HEK293 (cell line): Measurements from ENCODE around the gene KHDRBS2.

ENCODE experiments used
- CTCF ChIA-PET: fragments of 350-600 bp; formaldehyde crosslinking; extraction: SDS; loops from one replicate; lab custom pipeline; 2021; ENCODE audit warnings: antibody characterized with exemption; lab: Yijun Ruan, JAX
- POLR2A ChIA-PET: fragments of 300-600 bp; formaldehyde crosslinking; extraction: SDS; loops from one replicate; lab custom pipeline; 2020; ENCODE audit warnings: antibody characterized with exemption, inconsistent platforms; lab: Yijun Ruan, JAX
- H3K27ac ChIP-seq: fragments of 200-500 bp; sonication (Bioruptor generic); 2 replicates; pipeline ENCODE4 v1.5.1; 2014; ENCODE audit warnings: low read depth, low read length, control low read depth, inconsistent platforms; ENCODE audit errors: extremely low read depth
- H3K36me3 ChIP-seq, 2 experiments: fragments of 200-500 bp in 1 of 2; sonication (Bioruptor generic) in 1 of 2; 1 replicate in 1 of 2; 2 replicates in 1 of 2; pipeline ENCODE4 v1.5.1; 2014 to 2017; ENCODE audit warnings: inconsistent platforms in 2 of 2, low read length in 2 of 2; ENCODE audit not compliant: control insufficient read depth in 2 of 2, insufficient read depth in 1 of 2
- H3K4me1 ChIP-seq: fragments of 200-500 bp; sonication (Bioruptor generic); 2 replicates; pipeline ENCODE4 v1.5.1; 2014; ENCODE audit warnings: mild to moderate bottlenecking, low read length, inconsistent platforms; ENCODE audit not compliant: control insufficient read depth, insufficient read depth
- H3K4me3 ChIP-seq: 2 replicates; pipeline ENCODE4 v1.5.1; 2011; ENCODE audit warnings: low read depth, mild to moderate bottlenecking, control low read depth, low read length, moderate library complexity
- H3K9me3 ChIP-seq: fragments of 200-500 bp; sonication (Bioruptor generic); 2 replicates; pipeline ENCODE4 v1.5.1; 2014; ENCODE audit warnings: low read depth, low read length, inconsistent platforms; ENCODE audit not compliant: control insufficient read depth, insufficient read depth
- GFI1B ChIP-seq: fragments of 450-650 bp; formaldehyde crosslinking; IDR thresholded peaks from 2 replicates; pipeline ENCODE4 v1.5.1; 2016; ENCODE audit warnings: missing biosample characterization, missing genetic modification characterization
- GLIS2 ChIP-seq: fragments of 450-650 bp; formaldehyde crosslinking; IDR thresholded peaks from 2 replicates; pipeline ENCODE4 v1.5.1; 2016; ENCODE audit warnings: missing biosample characterization, missing genetic modification characterization
- KLF7 ChIP-seq: fragments of 450-650 bp; formaldehyde crosslinking; IDR thresholded peaks from 2 replicates; pipeline ENCODE4 v1.5.1; 2016; ENCODE audit warnings: missing biosample characterization, missing genetic modification characterization, borderline replicate concordance
- WT1 ChIP-seq: fragments of 450-650 bp; formaldehyde crosslinking; IDR thresholded peaks from 2 replicates; pipeline ENCODE4 v1.5.1; 2016; ENCODE audit warnings: missing biosample characterization, missing genetic modification characterization
- YY1 ChIP-seq: fragments of 450-650 bp; formaldehyde crosslinking; IDR thresholded peaks from 2 replicates; pipeline ENCODE4 v1.5.1; 2018; ENCODE audit warnings: missing biosample characterization, missing genetic modification characterization
- ZNF211 ChIP-seq: fragments of 450-650 bp; formaldehyde crosslinking; IDR thresholded peaks from 2 replicates; pipeline ENCODE4 v1.5.1; 2016; ENCODE audit warnings: low read depth, missing biosample characterization, missing genetic modification characterization
- ZNF292 ChIP-seq: fragments of 450-650 bp; formaldehyde crosslinking; IDR thresholded peaks from 2 replicates; pipeline ENCODE4 v1.5.1; 2016; ENCODE audit warnings: low read depth, missing biosample characterization, missing genetic modification characterization, borderline replicate concordance
- ZNF350 ChIP-seq: fragments of 450-650 bp; formaldehyde crosslinking; IDR thresholded peaks from 2 replicates; pipeline ENCODE4 v1.5.0; 2017; ENCODE audit warnings: missing biosample characterization, mild to moderate bottlenecking, missing genetic modification characterization
- ZNF37A ChIP-seq: fragments of 450-650 bp; IDR thresholded peaks from 2 replicates; pipeline ENCODE4 v1.5.1; 2018; ENCODE audit warnings: missing biosample characterization, missing genetic modification characterization
- ZNF621 ChIP-seq: fragments of 450-650 bp; formaldehyde crosslinking; IDR thresholded peaks from 2 replicates; pipeline ENCODE4 v1.5.1; 2017; ENCODE audit warnings: missing biosample characterization, missing genetic modification characterization
- ZNF654 ChIP-seq: fragments of 450-650 bp; formaldehyde crosslinking; IDR thresholded peaks from 2 replicates; pipeline ENCODE4 v1.5.1; 2016; ENCODE audit warnings: low read depth, missing biosample characterization, missing genetic modification characterization
- TF ChIP-seq, protein P1 (sequence below): fragments of 450-650 bp; formaldehyde crosslinking; IDR thresholded peaks from 2 replicates; pipeline ENCODE4 v1.5.1; 2017; ENCODE audit warnings: missing biosample characterization, missing genetic modification characterization
- TF ChIP-seq, protein P2 (sequence below): fragments of 450-650 bp; formaldehyde crosslinking; IDR thresholded peaks from 2 replicates; pipeline ENCODE4 v1.5.1; 2016; ENCODE audit warnings: missing biosample characterization, missing genetic modification characterization
- TF ChIP-seq, protein P3 (sequence below): fragments of 450-650 bp; formaldehyde crosslinking; IDR thresholded peaks from 2 replicates; pipeline ENCODE4 v1.5.1; 2017; ENCODE audit warnings: missing biosample characterization, missing genetic modification characterization
- TF ChIP-seq, protein P4 (sequence below): fragments of 450-650 bp; formaldehyde crosslinking; IDR thresholded peaks from 2 replicates; pipeline ENCODE4 v1.5.0; 2017; ENCODE audit warnings: missing biosample characterization, missing genetic modification characterization, borderline replicate concordance
- TF ChIP-seq, protein P5 (sequence below): fragments of 450-650 bp; IDR thresholded peaks from 2 replicates; pipeline ENCODE4 v1.5.1; 2018; ENCODE audit warnings: missing biosample characterization, mild to moderate bottlenecking, missing genetic modification characterization

KHDRBS2 gene

DNA sequence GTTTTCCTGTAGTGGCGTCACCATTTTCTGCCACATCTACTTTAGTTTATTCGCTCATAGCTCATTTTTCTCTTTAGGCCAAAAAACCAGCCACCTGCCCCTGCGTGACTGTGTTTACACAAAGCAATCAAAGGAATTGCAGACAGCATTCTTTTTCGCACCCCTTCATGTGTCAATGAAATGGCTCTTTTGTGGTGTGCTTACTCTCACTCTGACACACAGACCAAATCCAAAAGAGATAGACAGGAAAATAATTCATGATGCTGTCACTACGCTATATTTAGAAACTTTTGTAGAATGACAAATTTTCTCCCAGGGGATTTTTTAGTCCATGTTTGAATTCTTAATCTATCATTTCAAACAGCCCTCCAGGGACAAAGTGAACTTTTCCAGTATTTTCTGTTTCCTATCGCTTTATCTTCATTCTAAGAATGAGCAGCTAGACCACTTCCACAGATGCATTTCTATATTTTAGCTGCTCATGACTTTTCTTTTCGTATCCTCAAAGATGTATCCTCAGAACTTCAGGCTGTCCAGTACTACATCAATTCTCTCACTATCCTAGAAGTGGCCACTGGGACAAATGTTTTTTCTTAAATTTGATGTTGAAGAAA, 37.9 kb upstream of the KHDRBS2 start:
- TF ChIP-seq, protein P1, sequence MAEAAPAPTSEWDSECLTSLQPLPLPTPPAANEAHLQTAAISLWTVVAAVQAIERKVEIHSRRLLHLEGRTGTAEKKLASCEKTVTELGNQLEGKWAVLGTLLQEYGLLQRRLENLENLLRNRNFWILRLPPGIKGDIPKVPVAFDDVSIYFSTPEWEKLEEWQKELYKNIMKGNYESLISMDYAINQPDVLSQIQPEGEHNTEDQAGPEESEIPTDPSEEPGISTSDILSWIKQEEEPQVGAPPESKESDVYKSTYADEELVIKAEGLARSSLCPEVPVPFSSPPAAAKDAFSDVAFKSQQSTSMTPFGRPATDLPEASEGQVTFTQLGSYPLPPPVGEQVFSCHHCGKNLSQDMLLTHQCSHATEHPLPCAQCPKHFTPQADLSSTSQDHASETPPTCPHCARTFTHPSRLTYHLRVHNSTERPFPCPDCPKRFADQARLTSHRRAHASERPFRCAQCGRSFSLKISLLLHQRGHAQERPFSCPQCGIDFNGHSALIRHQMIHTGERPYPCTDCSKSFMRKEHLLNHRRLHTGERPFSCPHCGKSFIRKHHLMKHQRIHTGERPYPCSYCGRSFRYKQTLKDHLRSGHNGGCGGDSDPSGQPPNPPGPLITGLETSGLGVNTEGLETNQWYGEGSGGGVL = no peak
- H3K36me3 ChIP-seq = no peaks in the 10 kb centered on the region
- H3K9me3 ChIP-seq = no peaks in the 10 kb centered on the region
- no peaks in the 10 kb centered on the region for H3K4me1 ChIP-seq
- no peak overlapping the region for H3K4me3 ChIP-seq
- CTCF ChIA-PET = interaction anchor here (0.6 kb wide), 1 partner anchor 133 kb away, joined by 5 read pairs; no protein-coding TSS in a partner anchor
- H3K27ac ChIP-seq = no peak overlapping the region
- POLR2A ChIA-PET = no interaction called here

DNA sequence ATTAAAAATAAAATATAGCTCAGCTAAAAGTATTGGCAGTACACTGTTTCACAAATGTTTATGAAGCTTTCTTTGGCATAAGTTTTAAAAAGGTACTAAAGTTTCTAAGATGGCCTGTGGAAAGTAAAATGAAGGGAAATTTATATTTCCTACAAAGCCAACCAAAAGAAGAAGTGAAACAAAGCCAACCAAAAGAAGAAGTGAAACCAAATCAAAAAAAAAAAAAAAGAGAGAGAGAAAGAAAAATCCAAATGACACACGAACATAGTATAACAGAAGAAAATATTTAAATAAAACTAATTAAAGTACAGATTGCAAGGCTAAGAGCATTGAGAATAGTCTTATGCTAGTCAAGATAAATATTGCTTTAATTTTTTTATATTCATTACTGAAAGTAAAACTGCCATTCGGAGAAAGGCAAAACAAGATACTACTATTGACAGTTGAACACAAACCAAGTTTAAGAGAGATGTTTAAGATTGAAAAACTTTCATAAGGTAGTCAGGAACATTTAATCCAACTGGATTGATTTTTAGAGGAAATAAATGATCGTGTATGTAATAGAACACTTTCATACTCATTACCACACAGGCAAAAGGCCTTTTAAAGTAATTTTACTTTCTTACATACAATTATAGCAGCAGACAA, 12.8 kb upstream of the KHDRBS2 start:
- TF ChIP-seq ZNF37A (no peak), WT1 (tag by site-specific recombination) (no peak), ZNF211 (tag by site-specific recombination) (no peak), YY1 (tag by site-specific recombination) (no peak), ZNF350 (tag by site-specific recombination) (no peak), ZNF654 (no peak), GFI1B (tag by site-specific recombination) (no peak), ZNF621 (tag by site-specific recombination) (no peak), ZNF292 (tag by site-specific recombination) (no peak)
- TF ChIP-seq, protein P2, sequence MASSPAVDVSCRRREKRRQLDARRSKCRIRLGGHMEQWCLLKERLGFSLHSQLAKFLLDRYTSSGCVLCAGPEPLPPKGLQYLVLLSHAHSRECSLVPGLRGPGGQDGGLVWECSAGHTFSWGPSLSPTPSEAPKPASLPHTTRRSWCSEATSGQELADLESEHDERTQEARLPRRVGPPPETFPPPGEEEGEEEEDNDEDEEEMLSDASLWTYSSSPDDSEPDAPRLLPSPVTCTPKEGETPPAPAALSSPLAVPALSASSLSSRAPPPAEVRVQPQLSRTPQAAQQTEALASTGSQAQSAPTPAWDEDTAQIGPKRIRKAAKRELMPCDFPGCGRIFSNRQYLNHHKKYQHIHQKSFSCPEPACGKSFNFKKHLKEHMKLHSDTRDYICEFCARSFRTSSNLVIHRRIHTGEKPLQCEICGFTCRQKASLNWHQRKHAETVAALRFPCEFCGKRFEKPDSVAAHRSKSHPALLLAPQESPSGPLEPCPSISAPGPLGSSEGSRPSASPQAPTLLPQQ (tag by site-specific recombination) = no peak
- TF ChIP-seq, protein P3, sequence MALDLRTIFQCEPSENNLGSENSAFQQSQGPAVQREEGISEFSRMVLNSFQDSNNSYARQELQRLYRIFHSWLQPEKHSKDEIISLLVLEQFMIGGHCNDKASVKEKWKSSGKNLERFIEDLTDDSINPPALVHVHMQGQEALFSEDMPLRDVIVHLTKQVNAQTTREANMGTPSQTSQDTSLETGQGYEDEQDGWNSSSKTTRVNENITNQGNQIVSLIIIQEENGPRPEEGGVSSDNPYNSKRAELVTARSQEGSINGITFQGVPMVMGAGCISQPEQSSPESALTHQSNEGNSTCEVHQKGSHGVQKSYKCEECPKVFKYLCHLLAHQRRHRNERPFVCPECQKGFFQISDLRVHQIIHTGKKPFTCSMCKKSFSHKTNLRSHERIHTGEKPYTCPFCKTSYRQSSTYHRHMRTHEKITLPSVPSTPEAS (tag by site-specific recombination) = no peak
- Histone ChIP-seq H3K36me3 (no peaks in the 10 kb centered on the region), H3K4me3 (no peak overlapping the region), H3K9me3 (no peaks in the 10 kb centered on the region), H3K27ac (no peak overlapping the region), H3K4me1 (no peaks in the 10 kb centered on the region)
- ChIA-PET POLR2A (no interaction called here), CTCF (no interaction called here)

DNA sequence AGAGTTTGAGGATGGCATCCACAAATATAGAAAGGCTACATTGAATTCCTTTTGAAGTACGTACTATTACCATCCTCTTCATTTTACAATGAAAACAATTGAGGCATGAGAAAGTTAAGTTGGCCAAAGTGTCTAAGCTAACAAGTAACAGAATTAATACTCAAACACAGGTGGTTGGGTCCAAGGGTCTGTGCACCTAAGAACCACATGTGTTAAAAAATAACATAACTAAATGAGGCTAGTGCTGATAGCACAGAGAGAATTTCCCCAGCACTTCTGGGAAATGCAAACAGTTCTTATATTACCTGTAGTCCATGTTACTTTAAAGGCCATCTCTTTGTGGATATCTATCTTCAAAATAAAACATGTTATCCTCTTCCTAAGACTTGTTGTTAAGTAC, 10.5 kb upstream of the KHDRBS2 start:
- Histone ChIP-seq H3K27ac (no peak overlapping the region), H3K9me3 (no peaks in the 10 kb centered on the region), H3K36me3 (no peaks in the 10 kb centered on the region), H3K4me1 (no peaks in the 10 kb centered on the region)
- ChIA-PET CTCF (interaction anchor here (1.4 kb wide), 1 partner anchor 12 kb away, joined by 5 read pairs; no protein-coding TSS in a partner anchor), POLR2A (no interaction called here)
- TF ChIP-seq GLIS2 (tag by site-specific recombination) = no peak
- TF ChIP-seq, protein P4, sequence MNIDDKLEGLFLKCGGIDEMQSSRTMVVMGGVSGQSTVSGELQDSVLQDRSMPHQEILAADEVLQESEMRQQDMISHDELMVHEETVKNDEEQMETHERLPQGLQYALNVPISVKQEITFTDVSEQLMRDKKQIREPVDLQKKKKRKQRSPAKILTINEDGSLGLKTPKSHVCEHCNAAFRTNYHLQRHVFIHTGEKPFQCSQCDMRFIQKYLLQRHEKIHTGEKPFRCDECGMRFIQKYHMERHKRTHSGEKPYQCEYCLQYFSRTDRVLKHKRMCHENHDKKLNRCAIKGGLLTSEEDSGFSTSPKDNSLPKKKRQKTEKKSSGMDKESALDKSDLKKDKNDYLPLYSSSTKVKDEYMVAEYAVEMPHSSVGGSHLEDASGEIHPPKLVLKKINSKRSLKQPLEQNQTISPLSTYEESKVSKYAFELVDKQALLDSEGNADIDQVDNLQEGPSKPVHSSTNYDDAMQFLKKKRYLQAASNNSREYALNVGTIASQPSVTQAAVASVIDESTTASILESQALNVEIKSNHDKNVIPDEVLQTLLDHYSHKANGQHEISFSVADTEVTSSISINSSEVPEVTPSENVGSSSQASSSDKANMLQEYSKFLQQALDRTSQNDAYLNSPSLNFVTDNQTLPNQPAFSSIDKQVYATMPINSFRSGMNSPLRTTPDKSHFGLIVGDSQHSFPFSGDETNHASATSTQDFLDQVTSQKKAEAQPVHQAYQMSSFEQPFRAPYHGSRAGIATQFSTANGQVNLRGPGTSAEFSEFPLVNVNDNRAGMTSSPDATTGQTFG (tag by site-specific recombination) = no peak
- no peak for TF ChIP-seq WT1 (tag by site-specific recombination)
- no peak for TF ChIP-seq KLF7 (tag by site-specific recombination)
- TF ChIP-seq, protein P5, sequence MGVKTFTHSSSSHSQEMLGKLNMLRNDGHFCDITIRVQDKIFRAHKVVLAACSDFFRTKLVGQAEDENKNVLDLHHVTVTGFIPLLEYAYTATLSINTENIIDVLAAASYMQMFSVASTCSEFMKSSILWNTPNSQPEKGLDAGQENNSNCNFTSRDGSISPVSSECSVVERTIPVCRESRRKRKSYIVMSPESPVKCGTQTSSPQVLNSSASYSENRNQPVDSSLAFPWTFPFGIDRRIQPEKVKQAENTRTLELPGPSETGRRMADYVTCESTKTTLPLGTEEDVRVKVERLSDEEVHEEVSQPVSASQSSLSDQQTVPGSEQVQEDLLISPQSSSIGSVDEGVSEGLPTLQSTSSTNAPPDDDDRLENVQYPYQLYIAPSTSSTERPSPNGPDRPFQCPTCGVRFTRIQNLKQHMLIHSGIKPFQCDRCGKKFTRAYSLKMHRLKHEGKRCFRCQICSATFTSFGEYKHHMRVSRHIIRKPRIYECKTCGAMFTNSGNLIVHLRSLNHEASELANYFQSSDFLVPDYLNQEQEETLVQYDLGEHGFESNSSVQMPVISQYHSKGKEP (tag by site-specific recombination) = no peak
- TF ChIP-seq, all 188 proteins: peak for 0
- H3K4me3 ChIP-seq = no peak overlapping the region
